Parathyroid adenoma (tissue), 2 donors: ENCODE measurements around the gene SECISBP2.
"Not testable (repeated sequence)": the region's sequence is repeated elsewhere in the genome, so short reads cannot be mapped to it uniquely, and the experiment has no call there.

Source experiments
- H2AFZ ChIP-seq: fragments of 300-600 bp; sonication (generic); one replicate; pipeline ENCODE4 v1.7.0; 2017; ENCODE audit warnings: antibody characterized with exemption, mild to moderate bottlenecking
- H3K27ac ChIP-seq: fragments of 300-600 bp; sonication (generic); one replicate; pipeline ENCODE4 v1.7.0; 2017
- H3K27me3 ChIP-seq: fragments of 300-600 bp; sonication (generic); one replicate; pipeline ENCODE4 v1.7.0; 2017; ENCODE audit warnings: low read length; ENCODE audit not compliant: control insufficient read depth, insufficient read depth
- H3K36me3 ChIP-seq: fragments of 300-600 bp; sonication (generic); one replicate; pipeline ENCODE4 v1.7.0; 2017; ENCODE audit warnings: low read length; ENCODE audit not compliant: control insufficient read depth, insufficient read depth
- H3K4me1 ChIP-seq: fragments of 300-600 bp; sonication (generic); one replicate; pipeline ENCODE4 v1.7.0; 2017; ENCODE audit warnings: control low read depth
- H3K4me2 ChIP-seq: fragments of 300-600 bp; sonication (generic); one replicate; pipeline ENCODE4 v1.7.0; 2017; ENCODE audit warnings: low read length
- H3K4me3 ChIP-seq: fragments of 300-600 bp; sonication (generic); one replicate; pipeline ENCODE4 v1.7.0; 2017; ENCODE audit warnings: low read depth, low read length
- H3K79me2 ChIP-seq: fragments of 300-600 bp; sonication (generic); one replicate; pipeline ENCODE4 v1.7.0; 2017; ENCODE audit warnings: control low read depth
- H3K9ac ChIP-seq: fragments of 300-600 bp; sonication (generic); one replicate; pipeline ENCODE4 v1.7.0; 2017; ENCODE audit warnings: mild to moderate bottlenecking
- H3K9me3 ChIP-seq: fragments of 300-600 bp; sonication (generic); one replicate; pipeline ENCODE4 v1.7.0; 2017; ENCODE audit warnings: low read length; ENCODE audit not compliant: control insufficient read depth
- TF ChIP-seq, protein P1 (sequence below): fragments of 300-600 bp; sonication (generic); IDR thresholded peaks from one replicate; pipeline ENCODE4 v1.7.0; 2017; ENCODE audit warnings: antibody characterized with exemption, mild to moderate bottlenecking
- donor health status: primary hyperparathyroidism.

The SECISBP2 gene

DNA sequence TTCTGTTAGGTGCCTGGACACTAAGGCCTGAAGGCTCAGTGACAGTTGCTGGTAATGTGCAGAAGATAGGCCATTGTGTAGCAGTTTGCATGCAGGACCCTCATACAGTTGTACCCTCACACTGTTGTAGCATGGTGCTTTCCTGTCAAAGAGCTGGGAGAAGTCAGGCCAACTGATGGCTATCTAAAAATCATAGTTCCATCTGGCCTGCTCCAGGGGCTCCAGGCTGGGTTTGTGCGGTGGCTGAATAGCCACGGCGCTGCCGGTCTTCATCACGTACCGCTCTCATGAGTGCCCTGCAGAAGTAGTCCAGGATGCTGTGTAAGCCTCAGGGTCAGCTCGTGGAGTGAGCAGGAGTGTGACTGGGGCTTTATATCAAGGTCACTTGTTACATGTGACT lies 12.2 kb downstream of the SECISBP2 start:
- Histone ChIP-seq H3K4me2 (no peak overlapping the region), H3K4me3 (no peak overlapping the region), H3K9me3 (no peaks in the 10 kb centered on the region), H3K4me1 (peaks cover 5% of the 10 kb centered on the region), H3K36me3 (no peaks in the 10 kb centered on the region), H3K9ac (no peak overlapping the region), H2AFZ (no peak overlapping the region), H3K27ac (no peak overlapping the region), H3K79me2 (no peaks in the 10 kb centered on the region), H3K27me3 (no peaks in the 10 kb centered on the region)
- TF ChIP-seq, protein P1, sequence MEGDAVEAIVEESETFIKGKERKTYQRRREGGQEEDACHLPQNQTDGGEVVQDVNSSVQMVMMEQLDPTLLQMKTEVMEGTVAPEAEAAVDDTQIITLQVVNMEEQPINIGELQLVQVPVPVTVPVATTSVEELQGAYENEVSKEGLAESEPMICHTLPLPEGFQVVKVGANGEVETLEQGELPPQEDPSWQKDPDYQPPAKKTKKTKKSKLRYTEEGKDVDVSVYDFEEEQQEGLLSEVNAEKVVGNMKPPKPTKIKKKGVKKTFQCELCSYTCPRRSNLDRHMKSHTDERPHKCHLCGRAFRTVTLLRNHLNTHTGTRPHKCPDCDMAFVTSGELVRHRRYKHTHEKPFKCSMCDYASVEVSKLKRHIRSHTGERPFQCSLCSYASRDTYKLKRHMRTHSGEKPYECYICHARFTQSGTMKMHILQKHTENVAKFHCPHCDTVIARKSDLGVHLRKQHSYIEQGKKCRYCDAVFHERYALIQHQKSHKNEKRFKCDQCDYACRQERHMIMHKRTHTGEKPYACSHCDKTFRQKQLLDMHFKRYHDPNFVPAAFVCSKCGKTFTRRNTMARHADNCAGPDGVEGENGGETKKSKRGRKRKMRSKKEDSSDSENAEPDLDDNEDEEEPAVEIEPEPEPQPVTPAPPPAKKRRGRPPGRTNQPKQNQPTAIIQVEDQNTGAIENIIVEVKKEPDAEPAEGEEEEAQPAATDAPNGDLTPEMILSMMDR = no peak

DNA sequence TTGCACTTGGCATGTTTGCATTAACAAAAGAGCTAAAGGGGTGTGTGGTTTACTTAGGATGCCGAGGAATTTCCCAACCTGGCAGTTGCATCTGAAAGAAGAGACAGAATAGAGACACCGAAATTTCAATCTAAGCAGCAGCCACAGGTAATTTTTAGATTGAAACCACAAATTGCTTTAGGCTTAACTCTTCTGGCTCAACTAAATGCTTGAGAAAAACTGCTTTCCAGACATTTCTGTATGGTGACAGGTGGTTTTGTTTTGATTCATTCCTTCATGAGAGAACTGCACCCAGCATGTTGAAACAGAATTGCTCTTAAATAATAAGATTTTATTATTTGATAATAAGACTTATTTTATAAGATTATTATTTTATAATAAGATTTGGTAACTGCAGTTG lies 21.5 kb downstream of the SECISBP2 start:
- Histone ChIP-seq H3K27ac (no peak overlapping the region), H3K9ac (no peak overlapping the region), H3K79me2 (no peaks in the 10 kb centered on the region), H3K4me2 (no peak overlapping the region), H3K27me3 (no peaks in the 10 kb centered on the region), H3K4me3 (no peak overlapping the region), H3K36me3 (no peaks in the 10 kb centered on the region), H3K4me1 (no peaks in the 10 kb centered on the region), H3K9me3 (no peaks in the 10 kb centered on the region), H2AFZ (no peak overlapping the region)
- TF ChIP-seq, protein P1 = no peak

DNA sequence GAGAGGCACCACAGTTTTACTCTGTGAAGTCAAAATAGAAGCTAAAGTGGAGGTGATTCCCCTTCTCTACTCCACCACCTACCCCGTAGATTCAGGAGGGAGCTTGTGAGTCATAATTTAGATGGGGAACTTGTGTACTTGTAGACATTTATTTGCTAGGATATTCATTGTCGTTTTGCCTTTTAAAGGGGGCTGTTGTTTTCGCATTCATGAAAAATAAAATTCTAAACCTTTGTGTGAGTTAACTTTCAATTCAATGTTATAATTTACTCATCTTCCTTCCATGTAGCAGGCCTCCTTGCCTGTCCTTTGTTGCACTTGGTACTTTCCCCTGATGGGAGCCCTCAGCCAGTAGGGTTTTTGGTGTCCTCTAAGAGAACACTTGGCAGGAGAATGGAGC lies 22.0 kb downstream of the SECISBP2 start:
- Histone ChIP-seq H3K9me3 (no peaks in the 10 kb centered on the region), H3K9ac (no peak overlapping the region), H3K4me2 (no peak overlapping the region), H3K27me3 (no peaks in the 10 kb centered on the region), H3K4me3 (no peak overlapping the region), H3K27ac (no peak overlapping the region), H3K4me1 (no peaks in the 10 kb centered on the region), H3K79me2 (no peaks in the 10 kb centered on the region), H3K36me3 (no peaks in the 10 kb centered on the region), H2AFZ (no peak overlapping the region)
- TF ChIP-seq, protein P1 = no peak

DNA sequence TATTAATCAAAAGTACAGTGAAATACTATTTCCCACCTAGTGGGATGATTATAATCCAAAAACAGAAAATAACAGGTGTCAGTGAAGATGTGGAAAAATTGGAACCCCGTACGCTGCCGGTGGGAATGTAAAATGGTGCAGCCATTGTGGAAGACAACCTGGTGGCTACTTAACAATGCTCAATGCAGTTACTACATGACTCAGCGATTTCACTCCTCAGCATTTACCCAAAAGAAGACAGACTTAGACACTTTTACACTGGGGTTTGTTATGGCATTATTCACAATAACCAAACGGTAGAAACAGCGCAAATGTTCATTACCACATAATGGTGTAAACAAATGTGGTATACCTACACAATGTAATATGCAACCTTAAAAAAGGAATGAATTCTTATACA lies 23.9 kb downstream of the SECISBP2 start:
- Histone ChIP-seq H3K9me3 (no peaks in the 10 kb centered on the region), H3K4me2 (no peak overlapping the region), H3K4me1 (no peaks in the 10 kb centered on the region), H3K36me3 (no peaks in the 10 kb centered on the region), H3K27ac (no peak overlapping the region), H3K79me2 (no peaks in the 10 kb centered on the region), H3K9ac (no peak overlapping the region), H3K4me3 (no peak overlapping the region), H2AFZ (no peak overlapping the region), H3K27me3 (no peaks in the 10 kb centered on the region)
- TF ChIP-seq, protein P1 = no peak

DNA sequence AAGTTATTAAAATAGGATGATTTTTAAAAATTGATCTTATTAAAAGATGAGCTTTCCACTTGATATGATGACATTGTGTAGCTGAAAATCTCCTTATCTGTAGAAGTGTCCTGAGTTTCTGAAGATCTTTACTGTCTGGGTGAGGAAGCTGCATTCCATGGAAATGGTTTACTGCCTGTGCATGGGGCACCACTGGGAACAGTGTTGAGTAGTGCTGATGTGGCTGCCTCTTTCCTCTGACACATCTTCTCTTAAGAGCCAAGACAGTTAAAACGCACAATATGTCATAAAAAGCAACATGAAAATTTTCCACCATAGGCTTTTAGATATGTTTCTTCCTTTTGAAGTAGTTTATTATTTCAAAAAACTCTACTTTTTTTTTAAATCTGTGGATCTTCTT lies 24.6 kb downstream of the SECISBP2 start:
- Histone ChIP-seq H3K27me3 (no peaks in the 10 kb centered on the region), H3K9ac (no peak overlapping the region), H3K27ac (no peak overlapping the region), H3K9me3 (no peaks in the 10 kb centered on the region), H3K4me2 (no peak overlapping the region), H2AFZ (no peak overlapping the region), H3K36me3 (no peaks in the 10 kb centered on the region), H3K4me1 (no peaks in the 10 kb centered on the region), H3K4me3 (no peak overlapping the region), H3K79me2 (no peaks in the 10 kb centered on the region)
- TF ChIP-seq, protein P1 = no peak

DNA sequence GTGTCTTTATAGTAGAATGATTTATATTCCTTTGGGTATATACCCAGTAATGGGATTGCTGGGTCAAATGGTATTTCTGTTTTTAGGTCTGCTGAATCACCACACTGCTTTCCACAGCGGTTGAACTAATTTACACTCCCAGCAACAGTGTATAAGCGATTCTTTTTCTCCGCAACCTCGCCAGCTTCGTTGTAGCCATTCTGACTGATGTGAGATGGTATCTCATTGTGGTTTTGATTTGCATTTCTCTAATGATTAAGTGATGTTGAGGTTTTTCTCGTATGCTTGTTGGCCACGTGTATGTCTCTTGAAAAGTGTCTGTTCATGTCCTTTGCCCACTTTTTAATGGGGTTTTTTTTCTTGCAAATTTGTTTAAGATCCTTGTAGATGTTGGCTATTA lies 25.5 kb downstream of the SECISBP2 start:
- not testable (repeated sequence) for H3K4me3 ChIP-seq, H3K79me2 ChIP-seq, H3K9me3 ChIP-seq, H2AFZ ChIP-seq, H3K27ac ChIP-seq, H3K9ac ChIP-seq, H3K4me1 ChIP-seq, H3K36me3 ChIP-seq, H3K4me2 ChIP-seq, H3K27me3 ChIP-seq
